SK-N-SH treated with all-trans-retinoic acid at 6 μM for 48 hours (cell line): Measurements from ENCODE around the gene BUB3.

ENCODE experiments used
- ARNTL ChIP-seq: fragments of 450-650 bp; formaldehyde crosslinking; IDR thresholded peaks from 2 replicates; pipeline ENCODE4 v1.5.0; 2020; ENCODE audit warnings: low read depth, mild to moderate bottlenecking, moderate library complexity, borderline replicate concordance
- CSRNP3 ChIP-seq: fragments of 250-450 bp; sonication (Bioruptor Pico); IDR thresholded peaks from 2 replicates; pipeline ENCODE4 v1.5.1; 2021; ENCODE audit warnings: mild to moderate bottlenecking, moderate library complexity
- PPARA ChIP-seq: fragments of 250-450 bp; sonication (Bioruptor Pico); IDR thresholded peaks from 2 replicates; pipeline ENCODE4 v1.5.0; 2020; ENCODE audit warnings: mild to moderate bottlenecking, borderline replicate concordance
- TOX ChIP-seq: fragments of 250-450 bp; sonication (Bioruptor Pico); IDR thresholded peaks from 2 replicates; pipeline ENCODE4 v1.8.0; 2021; ENCODE audit warnings: mild to moderate bottlenecking, moderate library complexity, borderline replicate concordance
- ZFP3 ChIP-seq: fragments of 250-450 bp; sonication (Bioruptor Pico); IDR thresholded peaks from 2 replicates; pipeline ENCODE4 v1.5.0; 2020; ENCODE audit warnings: mild to moderate bottlenecking, moderate library complexity
- ZFP30 ChIP-seq: fragments of 450-650 bp; formaldehyde crosslinking; IDR thresholded peaks from 2 replicates; pipeline ENCODE4 v1.5.0; 2022; ENCODE audit warnings: mild to moderate bottlenecking, moderate library complexity
- TF ChIP-seq, protein P1 (sequence below): fragments of 250-450 bp; sonication (Bioruptor Pico); IDR thresholded peaks from 2 replicates; pipeline ENCODE4 v1.5.1; 2020; ENCODE audit warnings: low read depth, mild to moderate bottlenecking, moderate library complexity

DNA sequence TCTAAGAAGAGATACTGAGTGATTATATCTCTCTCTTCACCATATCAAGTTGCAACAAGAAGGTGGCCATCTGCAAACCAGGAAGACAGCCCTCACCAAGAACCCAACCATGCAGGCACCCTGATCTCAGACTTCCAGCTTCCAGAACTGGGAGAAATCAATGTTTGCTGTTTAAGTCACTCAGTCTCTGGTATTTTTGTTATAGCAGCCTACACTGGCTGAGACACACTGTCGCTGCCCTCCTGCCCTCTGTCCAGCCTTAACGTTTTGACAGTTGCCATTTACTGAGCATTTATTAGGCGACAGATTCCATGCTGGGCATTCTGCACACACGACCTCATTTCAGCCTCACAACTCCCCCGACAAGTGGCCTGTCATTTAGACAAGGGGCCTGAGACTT is 28.0 kb upstream of the BUB3 start:
- TF ChIP-seq, protein P1, sequence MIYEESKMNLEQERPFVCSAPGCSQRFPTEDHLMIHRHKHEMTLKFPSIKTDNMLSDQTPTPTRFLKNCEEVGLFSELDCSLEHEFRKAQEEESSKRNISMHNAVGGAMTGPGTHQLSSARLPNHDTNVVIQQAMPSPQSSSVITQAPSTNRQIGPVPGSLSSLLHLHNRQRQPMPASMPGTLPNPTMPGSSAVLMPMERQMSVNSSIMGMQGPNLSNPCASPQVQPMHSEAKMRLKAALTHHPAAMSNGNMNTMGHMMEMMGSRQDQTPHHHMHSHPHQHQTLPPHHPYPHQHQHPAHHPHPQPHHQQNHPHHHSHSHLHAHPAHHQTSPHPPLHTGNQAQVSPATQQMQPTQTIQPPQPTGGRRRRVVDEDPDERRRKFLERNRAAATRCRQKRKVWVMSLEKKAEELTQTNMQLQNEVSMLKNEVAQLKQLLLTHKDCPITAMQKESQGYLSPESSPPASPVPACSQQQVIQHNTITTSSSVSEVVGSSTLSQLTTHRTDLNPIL (CRISPR knock-in tag) = no peak
- TF ChIP-seq ARNTL (no peak), TOX (CRISPR knock-in tag) (no peak), ZFP3 (CRISPR knock-in tag) (no peak), ZFP30 (CRISPR knock-in tag) (no peak), PPARA (no peak), CSRNP3 (CRISPR knock-in tag) (no peak)
